Measurements from ENCODE around the gene SLC5A9.
A peak's percentile ranks its signal among the peaks of the same experiment; 100 is the strongest.
"Not testable (repeated sequence)": the region's sequence is repeated elsewhere in the genome, so short reads cannot be mapped to it uniquely, and the experiment has no call there.

The SLC5A9 gene

GRCh38 chr1:48222501-48223242 is at the start of gene SLC5A9:
Gene SLC5A9 (plus strand): TSS chr1:48222716. CDS start chr1:48222737, 21 bp downstream.
- no peak for DNase-seq (ENCODE audit: low read depth)

GRCh38 chr1:48175116-48175515 is 47.4 kb upstream of the SLC5A9 start:
- no peak for DNase-seq (ENCODE audit: low read depth)

GRCh38 chr1:48177257-48177656 is 45.3 kb upstream of the SLC5A9 start:
- no peak for DNase-seq (ENCODE audit: low read depth)

GRCh38 chr1:48181669-48182367 is 40.7 kb upstream of the SLC5A9 start:
- DNase-seq (ENCODE audit: low read depth), result no peak

- DNase-seq (ENCODE audit: low read depth), result no peak
Observed at GRCh38 chr1:48182439-48182838, 40.1 kb upstream of the SLC5A9 start.

- no peak for DNase-seq (ENCODE audit: low read depth)
Observed at GRCh38 chr1:48186306-48186839, 36.1 kb upstream of the SLC5A9 start.

GRCh38 chr1:48187969-48188563 is 34.5 kb upstream of the SLC5A9 start:
- no peak for DNase-seq (ENCODE audit: low read depth)

GRCh38 chr1:48190881-48191280 is 31.6 kb upstream of the SLC5A9 start:
- DNase-seq (ENCODE audit: low read depth), result no peak

GRCh38 chr1:48194801-48195200 is 27.7 kb upstream of the SLC5A9 start:
- no peak for DNase-seq (ENCODE audit: low read depth)

GRCh38 chr1:48196237-48196636 is 26.3 kb upstream of the SLC5A9 start:
- no peak for DNase-seq (ENCODE audit: low read depth)

GRCh38 chr1:48198970-48199369 is 23.5 kb upstream of the SLC5A9 start:
- no peak for DNase-seq (ENCODE audit: low read depth)

- DNase-seq (ENCODE audit: low read depth), result no peak
Observed at GRCh38 chr1:48200166-48200900, 22.2 kb upstream of the SLC5A9 start.

- DNase-seq (ENCODE audit: low read depth), result peak; percentile 28
Observed at GRCh38 chr1:48202030-48202752, 20.3 kb upstream of the SLC5A9 start.

- no peak for DNase-seq (ENCODE audit: low read depth)
Observed at GRCh38 chr1:48203287-48203900, 19.1 kb upstream of the SLC5A9 start.

- no peak for DNase-seq (ENCODE audit: low read depth)
Observed at GRCh38 chr1:48205522-48205921, 17.0 kb upstream of the SLC5A9 start.

- DNase-seq (ENCODE audit: low read depth), result no peak
Observed at GRCh38 chr1:48206371-48206770, 16.1 kb upstream of the SLC5A9 start.

- DNase-seq (ENCODE audit: low read depth), result no peak
Observed at GRCh38 chr1:48207131-48207530, 15.4 kb upstream of the SLC5A9 start.

GRCh38 chr1:48207536-48208075 is 14.9 kb upstream of the SLC5A9 start:
- DNase-seq (ENCODE audit: low read depth), result no peak

- DNase-seq (ENCODE audit: low read depth), result no peak
Observed at GRCh38 chr1:48208251-48208650, 14.3 kb upstream of the SLC5A9 start.

- DNase-seq (ENCODE audit: low read depth), result no peak
Observed at GRCh38 chr1:48208652-48209051, 13.9 kb upstream of the SLC5A9 start.

GRCh38 chr1:48213462-48213861 is 9.1 kb upstream of the SLC5A9 start:
- DNase-seq (ENCODE audit: low read depth), result not testable (repeated sequence)
